ENCODE results near the gene DPH6. TPM values are rescaled to one million over a fixed set of nuclear protein-coding genes. Genes with fewer than 3 reads are reported as not detected.
"Not testable (repeated sequence)": the region's sequence is repeated elsewhere in the genome, so short reads cannot be mapped to it uniquely, and the experiment has no call there.

Gene DPH6
- 10 to 100 TPM; 12.2 to 25.8 (median 23.4) TPM for total RNA-seq
- 1 to 10 TPM; 6.1 to 7.6 TPM for polyA plus RNA-seq
- long read RNA-seq, donor 1, transcript DPH6-201 (9 exons, 2,099 nt), result major isoform, 7 of 10 reads
- long read RNA-seq, donor 1, partial matches to known transcripts, result 0 of 10 reads
- long read RNA-seq, donor 1, other reads (novel, unspliced or antisense), result 0 of 10 reads
- long read RNA-seq, donor 2, transcript DPH6-201 (9 exons, 2,099 nt), result major isoform, 11 of 18 reads
- long read RNA-seq, donor 2, partial matches to known transcripts, result 0 of 18 reads
- long read RNA-seq, donor 2, other reads (novel, unspliced or antisense), result 3 of 18 reads
- long read RNA-seq, donor 3, transcript DPH6-201 (9 exons, 2,099 nt), result major isoform, 17 of 29 reads
- long read RNA-seq, donor 3, partial matches to known transcripts, result 1 of 29 reads
- long read RNA-seq, donor 3, other reads (novel, unspliced or antisense), result 8 of 29 reads

GRCh38 chr15:35545824-35546510, at the start of gene DPH6:
Gene DPH6, minus strand, starts transcription at chr15:35546165. Its CDS starts 24 bp downstream, at chr15:35546141.
- H3K9me3 ChIP-seq, result no peaks in the 10 kb centered on the region
- DNase-seq (peak; percentile 86 to 87), ATAC-seq (peak; percentile 94 to 96 (median 96))
- peak within 1 kb of the TSS; percentile 12 to 87 (median 70) for H3K4me3 ChIP-seq
- no peaks in the 10 kb centered on the region for H3K27me3 ChIP-seq
- H3K27ac ChIP-seq, result peak within 1 kb of the TSS; percentile 96 to 100 (median 98)
- H3K36me3 ChIP-seq, result no peaks in the 10 kb centered on the region
- WGBS, 2 donors, result 0% methylated on average over 66 of the region's 66 CpGs
- intact Hi-C loops (cut with DNase I), result loop anchor here in 7 of 10 donors (1.0 to 10.0 kb wide), 9 partner anchors 120 to 289 kb away; no protein-coding TSS in a partner anchor
- peak in 4 of 9 donors; percentile 12 to 37 (median 24) for TF ChIP-seq CTCF (IDR thresholded peaks at IDR 0.05)
- H3K4me1 ChIP-seq, result peaks cover 0 to 40% (median 29%) of the 10 kb centered on the region in 9 donors

GRCh38 chr15:35595656-35596055, 49.7 kb upstream of the DPH6 start:
- Histone ChIP-seq H3K9me3 (peaks cover 0 to under 1% (median 0%) of the 10 kb centered on the region in 11 donors), H3K4me3 (no peak overlapping the region), H3K36me3 (no peaks in the 10 kb centered on the region), H3K27me3 (no peaks in the 10 kb centered on the region), H3K27ac (no peak overlapping the region), H3K4me1 (no peaks in the 10 kb centered on the region)
- 30 to 74% methylated on average over 1 of the region's 1 CpG for WGBS, 2 donors
- ATAC-seq (no peak), DNase-seq (no peak)
- intact Hi-C loops (cut with DNase I), result no loop called here
- TF ChIP-seq CTCF (IDR thresholded peaks at IDR 0.05), result no peak

GRCh38 chr15:35591987-35592386, 46.0 kb upstream of the DPH6 start:
- H3K4me1 ChIP-seq; intact Hi-C loops (cut with DNase I); H3K27me3 ChIP-seq; H3K9me3 ChIP-seq; ATAC-seq; H3K27ac ChIP-seq; DNase-seq; H3K36me3 ChIP-seq; H3K4me3 ChIP-seq: not testable (repeated sequence)
- WGBS, 2 donors, result 80 to 95% methylated on average over 2 of the region's 2 CpGs

- peaks cover 0 to 33% (median 7%) of the 10 kb centered on the region in 9 donors for H3K4me1 ChIP-seq
- H3K9me3 ChIP-seq, result no peaks in the 10 kb centered on the region
- DNase-seq (peak in 1 of 2 donors; percentile 38), ATAC-seq (peak; percentile 75 to 97 (median 92))
- H3K4me3 ChIP-seq, result no peak overlapping the region
- H3K27me3 ChIP-seq, result no peaks in the 10 kb centered on the region
- WGBS, 2 donors, result 19 to 36% methylated on average over 1 of the region's 1 CpG
- H3K36me3 ChIP-seq, result no peaks in the 10 kb centered on the region
- intact Hi-C loops (cut with DNase I), result loop anchor here in 1 of 10 donors (2.0 kb wide), 1 partner anchor 83 kb away; no protein-coding TSS in a partner anchor
- no peak for TF ChIP-seq CTCF (IDR thresholded peaks at IDR 0.05)
- peak overlapping the region; percentile 36 to 86 (median 68) for H3K27ac ChIP-seq
Measured at GRCh38 chr15:35583863-35584528, 38.0 kb upstream of the DPH6 start.
